Activated CD4-positive, CD25-positive, alpha-beta regulatory T cell treated with anti-CD3 and anti-CD28 coated beads, Interleukin-2, amount 50 U/mL, for 16 hours (primary cell): Measurements from ENCODE around the gene DHX57.
"Not testable (repeated sequence)": the region's sequence is repeated elsewhere in the genome, so short reads cannot be mapped to it uniquely, and the experiment has no call there.

ENCODE experiments used
- DNase-seq: peaks from one replicate; pipeline ENCODE4 v3.0.0-alpha.2; 2020; ENCODE audit warnings: low read depth, low spot score

Gene DHX57

DNA sequence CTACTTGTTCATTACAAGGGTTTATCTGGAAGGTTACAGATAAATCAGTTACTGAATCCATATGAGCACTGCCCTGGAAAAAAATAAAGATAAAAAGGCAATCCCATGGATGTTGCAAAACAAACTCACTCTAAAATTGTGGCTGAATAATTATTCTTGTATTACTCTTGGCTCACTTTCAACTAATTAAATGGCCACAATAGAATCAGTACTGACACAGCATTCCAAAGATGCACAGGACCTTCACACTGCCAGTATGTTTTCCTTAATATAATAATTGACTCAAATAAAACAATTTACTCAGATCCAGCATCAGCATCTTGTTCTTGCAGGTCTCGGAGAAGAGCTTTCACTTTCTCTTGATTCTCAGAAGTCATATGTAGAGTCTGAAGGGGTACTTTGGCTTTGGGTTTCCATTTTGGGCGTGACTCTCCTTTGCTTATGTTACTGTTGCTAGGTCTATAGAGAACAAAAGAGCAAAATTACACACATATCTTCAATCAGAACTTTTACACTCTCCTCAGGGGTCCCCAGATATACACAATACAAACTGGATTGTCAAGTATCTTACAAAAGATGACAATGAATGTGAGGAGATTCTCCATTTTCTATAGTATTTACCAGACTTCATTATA is 12.6 kb downstream of the DHX57 start:
- DNase-seq, result no peak

DNA sequence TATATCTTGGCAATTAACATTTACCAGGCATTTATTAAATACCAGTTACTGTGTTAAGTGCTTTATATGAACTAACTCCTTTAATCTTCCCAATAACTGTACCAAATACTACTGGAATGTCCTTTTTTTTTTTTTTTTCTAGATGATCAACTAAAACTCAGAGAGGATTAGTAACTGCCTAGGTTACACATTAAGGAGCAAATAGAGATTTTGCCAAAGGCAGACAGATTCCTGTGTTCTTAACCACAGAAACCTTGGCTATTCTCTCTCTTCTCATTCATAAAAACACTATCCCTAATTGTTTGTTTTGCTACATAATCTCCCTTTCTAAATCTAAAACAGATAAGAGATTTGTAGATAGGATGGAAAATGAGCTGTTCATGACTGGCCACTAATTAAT is 13.3 kb downstream of the DHX57 start:
- no peak for DNase-seq

DNA sequence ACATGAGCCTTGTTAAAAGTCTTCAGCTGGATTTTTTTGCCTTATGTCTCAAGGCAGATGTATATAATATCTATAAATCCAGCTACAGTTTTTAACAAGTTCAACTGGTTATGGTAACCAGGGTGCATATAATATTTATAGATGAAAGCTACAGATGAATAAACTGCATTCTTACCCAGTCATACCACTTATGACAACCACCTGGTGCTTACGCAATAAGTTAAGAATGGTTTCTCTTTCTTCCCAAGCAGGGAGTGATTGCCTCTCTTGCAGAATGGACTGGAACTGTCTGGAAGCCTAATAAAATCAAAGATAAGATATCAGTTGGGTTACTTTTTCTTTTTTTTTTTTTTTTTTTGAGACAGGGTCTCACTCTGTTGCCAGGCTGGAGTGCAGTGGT is 19.6 kb downstream of the DHX57 start:
- no peak for DNase-seq

DNA sequence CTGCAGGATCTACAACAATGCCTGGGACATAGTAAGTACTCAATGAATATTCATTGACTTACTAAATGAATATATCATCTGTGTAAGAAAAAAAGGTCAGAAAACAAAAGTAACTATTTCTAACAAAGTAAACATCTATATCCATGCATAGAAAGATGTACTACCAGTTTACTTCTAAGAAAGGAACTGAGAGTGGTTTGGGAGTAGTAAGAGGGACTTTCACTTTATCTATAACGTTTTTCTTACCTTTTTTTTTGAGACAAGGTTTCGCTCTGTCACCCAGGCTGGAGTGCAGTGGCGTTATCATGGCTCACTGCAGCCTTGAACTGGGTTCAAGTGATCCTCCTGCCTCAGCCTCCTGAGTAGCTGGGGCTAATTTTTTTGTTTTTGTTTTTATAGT is 25.7 kb downstream of the DHX57 start:
- no peak for DNase-seq

DNA sequence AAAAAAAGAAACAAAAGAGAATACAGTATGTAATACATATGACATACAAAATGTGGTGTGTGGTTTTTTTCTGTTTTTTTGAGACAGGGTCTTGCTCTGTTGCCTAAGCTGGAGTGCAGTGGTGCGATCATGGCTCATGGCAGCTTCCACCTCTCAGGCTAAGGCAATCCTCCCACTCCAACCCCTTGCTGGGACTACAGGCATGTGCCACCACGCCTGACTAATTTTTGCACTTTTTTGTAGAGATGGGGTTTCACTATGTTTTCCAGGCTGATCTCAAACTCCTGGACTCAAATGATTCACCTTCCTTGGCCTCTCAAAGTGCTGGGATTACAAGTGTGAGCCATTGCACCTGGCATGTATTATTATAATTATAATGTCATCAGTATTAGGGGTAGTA is 38.9 kb downstream of the DHX57 start:
- DNase-seq, result no peak

DNA sequence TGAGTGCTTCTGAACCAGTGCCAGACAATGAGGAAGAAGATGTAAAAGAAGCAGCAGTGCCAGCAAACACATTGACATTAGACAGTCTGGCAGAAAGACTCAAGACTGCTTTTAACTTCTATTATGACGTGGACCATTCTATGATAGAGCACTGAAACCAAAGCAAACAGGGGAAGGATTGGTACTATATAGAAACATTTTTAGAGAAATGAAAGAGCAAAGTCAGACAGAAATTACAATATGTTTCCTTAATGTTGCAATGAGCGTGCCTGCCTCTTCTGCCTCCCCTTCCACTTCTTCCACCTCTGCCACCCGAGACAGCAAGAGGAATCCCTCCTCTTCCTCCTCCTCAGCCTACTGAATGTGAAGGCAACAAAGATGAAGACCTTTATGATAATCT is 39.7 kb downstream of the DHX57 start:
- no peak for DNase-seq

DNA sequence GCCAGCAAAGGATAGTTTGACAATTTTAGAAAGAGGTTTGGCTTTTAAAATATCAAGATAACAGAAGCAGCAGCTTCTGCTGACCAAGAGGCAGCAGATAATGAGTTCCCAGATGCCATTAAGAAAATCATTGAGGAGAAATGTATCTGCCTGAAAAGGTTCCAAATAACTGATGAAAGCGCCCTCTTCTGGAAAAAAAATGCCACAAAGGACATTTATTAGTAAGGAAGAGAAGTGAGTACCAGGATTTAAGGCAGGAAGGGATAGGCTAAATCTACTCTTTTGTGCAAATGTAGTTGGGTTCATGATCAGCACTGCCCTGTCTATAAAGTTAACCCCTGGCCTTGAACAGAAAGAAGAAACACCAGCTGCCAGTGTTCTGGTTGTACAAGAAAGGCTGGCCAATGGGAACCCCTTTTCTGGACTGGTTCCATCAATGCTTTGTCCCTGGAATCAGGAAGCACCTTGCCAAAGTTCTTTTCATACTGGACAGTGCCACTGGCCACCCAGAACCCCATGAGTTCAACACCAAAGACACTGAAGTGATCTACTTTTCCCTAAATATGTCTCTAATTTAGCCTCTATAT is 40.6 kb downstream of the DHX57 start:
- no peak for DNase-seq

DNA sequence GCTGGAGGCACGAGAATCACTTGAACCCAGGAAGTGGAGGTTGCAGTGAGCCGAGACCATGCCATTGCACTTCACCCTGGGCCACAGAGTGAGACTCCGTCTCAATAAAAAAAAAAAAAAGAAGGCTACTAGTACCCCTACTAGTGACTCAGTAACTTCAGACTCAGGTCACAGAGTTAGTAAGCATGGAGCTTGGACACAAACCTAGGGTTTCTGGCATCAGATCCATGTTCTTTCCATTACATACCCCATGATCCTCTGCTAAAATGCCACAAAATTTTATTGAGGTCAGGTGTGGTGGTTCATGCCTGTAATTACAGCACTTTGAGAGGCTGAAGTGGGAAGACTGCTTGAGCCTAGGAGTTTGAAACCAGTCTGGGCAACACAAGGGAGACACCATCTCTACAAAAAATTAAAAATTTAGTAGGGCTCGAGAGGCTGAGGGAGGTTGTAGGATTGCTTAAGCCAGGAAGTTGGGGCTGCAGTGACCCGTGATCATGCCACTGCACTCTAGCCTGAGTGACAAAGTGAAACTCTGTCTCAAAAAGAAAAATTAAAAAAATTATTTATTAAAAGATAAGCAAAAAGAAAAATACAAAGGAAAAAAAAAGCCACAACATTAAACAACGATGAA is 45.1 kb downstream of the DHX57 start:
- DNase-seq, result no peak

DNA sequence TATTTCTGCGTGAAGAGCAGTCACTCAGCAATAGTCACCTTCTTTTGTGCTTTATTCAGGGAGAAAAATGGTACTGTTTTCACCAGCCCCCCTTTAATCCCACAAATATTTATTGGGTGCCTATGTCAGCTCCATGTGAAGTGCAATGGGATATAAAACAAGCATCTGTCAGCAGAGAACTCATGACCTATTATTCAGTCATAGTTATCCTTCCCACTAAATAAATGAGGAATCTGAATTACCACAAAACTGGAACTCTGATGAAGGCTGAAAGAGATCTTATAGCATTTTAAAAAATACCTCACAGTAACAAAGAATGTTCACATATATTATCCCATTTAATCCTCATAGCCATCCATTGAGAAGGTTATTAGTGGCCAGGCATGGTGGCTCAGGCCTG is 45.8 kb downstream of the DHX57 start:
- no peak for DNase-seq

DNA sequence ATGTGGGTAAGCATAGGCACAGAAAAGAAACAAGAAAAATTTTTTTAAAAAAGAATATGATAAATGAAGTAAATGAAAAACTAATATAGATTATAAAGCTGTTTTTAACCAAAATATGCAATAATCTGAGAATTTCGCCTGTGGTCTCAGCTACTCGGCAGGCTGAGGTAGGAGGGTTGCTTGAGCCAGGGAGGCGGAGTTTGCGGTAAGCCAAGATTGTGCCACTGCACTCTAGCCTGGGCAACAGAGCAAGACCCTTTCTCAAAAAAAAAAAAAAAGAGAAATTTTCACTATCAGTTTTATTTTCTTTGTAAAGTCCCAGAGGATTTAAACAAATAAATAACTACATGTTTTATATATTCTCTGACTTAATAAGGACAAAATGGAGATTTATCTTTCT is 47.3 kb downstream of the DHX57 start:
- DNase-seq, result no peak

DNA sequence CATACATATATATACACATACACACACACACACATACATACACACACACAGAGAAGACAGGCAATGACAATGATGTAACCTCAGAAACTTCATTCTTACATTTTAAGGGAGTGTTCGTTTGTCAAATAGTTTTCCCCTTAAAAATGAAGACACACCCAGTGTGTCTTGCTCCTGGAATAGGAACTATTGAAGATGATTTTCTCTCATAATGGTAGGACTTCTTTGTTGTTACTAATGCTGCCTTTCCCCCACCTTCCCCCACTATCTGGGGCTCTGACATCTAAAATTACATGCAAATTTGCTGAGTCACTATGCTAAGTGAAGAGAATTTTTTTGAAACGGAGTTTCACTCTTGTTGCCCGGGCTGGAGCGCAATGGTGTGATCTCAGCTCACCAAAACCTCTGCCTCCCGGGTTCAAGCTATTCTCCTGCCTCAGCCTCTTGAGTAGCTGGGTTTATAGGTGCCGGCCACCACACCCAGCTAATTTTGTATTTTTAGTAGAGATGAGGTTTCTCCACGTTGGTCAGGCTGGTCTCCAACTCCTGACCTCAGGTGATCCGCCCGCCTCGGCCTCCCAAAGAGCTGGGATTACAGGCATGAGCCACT is 48.1 kb downstream of the DHX57 start:
- DNase-seq, result not testable (repeated sequence)

DNA sequence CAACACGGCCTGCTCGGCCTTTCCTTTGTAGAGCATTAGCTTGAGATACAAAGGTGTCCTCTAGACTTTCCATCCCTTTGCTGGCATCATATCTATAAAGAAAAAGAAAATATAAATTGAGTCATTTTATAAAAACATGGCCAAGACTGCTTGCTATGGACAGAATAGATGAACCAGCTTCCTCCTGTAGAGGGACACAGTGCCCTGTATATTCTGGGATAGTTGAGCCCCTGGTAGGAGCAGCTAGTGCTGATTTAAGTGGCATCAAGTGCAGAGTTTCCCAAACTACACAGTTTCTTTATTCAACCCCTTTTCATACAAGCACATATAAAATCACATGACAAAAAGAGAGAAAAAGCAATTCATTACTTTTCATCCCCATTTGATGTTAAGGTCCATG is 49.8 kb downstream of the DHX57 start:
- no peak for DNase-seq

DNA sequence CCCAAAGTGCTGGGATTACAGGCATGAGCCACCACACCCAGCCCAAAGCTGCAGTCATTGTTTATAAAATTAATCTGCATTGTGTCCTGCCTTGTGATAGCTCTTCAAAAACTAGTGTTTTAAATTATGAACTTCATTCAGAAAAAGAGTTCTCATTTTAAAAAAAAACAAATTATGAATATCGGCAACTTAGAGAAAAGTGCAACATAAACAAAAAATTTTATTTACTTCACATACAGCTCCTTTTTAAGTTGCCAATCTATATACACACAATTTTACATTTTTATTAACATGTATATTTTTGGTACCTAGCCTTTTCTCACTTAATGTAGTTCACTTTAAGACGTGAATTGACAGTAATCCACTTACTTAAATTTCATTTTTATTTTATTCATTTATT is 50.8 kb downstream of the DHX57 start:
- no peak for DNase-seq

DNA sequence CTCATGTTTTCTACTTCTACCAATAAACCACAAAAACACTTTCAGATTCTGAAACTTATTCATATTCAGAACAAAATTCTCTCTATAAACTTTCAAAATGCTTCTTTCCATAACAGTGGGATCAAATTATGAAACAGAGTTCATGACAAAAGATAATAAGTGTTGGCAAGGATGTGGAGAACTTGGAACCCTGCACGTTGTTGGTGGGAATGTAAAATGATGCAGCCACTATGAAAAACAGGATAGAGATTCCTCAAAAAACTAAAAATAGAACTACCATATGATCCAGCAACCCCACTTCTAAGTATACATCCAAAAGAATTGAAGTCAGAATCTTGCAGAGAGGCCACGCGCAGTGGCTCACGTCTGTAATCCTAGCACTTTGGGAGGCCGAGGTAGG is 52.3 kb downstream of the DHX57 start:
- DNase-seq, result no peak

DNA sequence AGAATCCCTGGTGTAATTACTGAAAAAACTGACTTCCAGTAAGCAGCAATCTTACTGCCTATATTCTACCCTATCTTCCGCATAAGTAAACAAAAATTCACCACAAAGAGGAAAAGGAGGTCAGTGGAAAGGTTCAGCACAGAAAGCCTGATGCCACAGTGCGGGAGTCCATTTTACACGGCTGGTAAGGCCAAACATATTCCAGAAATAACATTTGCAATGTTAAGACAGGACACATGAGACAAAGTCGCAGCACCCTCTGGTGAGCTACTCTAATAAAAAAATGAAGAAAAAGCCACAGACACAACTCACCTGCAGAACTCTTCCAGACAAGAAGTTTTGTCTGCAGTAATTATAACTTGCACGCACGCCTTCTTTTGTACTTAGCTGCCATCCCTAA is 57.2 kb downstream of the DHX57 start:
- DNase-seq, result no peak

DNA sequence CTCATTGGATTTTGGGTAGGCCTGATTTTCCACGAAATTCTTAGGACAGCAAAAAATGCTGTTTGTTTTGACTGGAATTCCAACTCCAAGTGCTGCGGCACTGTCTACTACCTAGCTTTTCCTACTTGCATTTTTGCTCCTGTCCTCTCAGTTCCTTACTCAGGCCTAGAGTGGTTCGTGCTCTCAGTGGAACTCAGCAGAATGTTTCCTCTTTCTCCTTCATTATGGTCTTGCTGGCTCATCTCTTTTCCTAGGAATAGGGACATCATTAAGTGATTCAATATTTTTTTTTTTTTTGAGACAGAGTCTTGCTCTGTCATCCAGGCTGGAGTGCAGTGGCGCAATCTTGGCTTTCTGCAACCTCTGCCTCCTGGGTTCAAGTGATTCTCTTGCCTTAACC is 59.8 kb downstream of the DHX57 start:
- DNase-seq, result no peak

DNA sequence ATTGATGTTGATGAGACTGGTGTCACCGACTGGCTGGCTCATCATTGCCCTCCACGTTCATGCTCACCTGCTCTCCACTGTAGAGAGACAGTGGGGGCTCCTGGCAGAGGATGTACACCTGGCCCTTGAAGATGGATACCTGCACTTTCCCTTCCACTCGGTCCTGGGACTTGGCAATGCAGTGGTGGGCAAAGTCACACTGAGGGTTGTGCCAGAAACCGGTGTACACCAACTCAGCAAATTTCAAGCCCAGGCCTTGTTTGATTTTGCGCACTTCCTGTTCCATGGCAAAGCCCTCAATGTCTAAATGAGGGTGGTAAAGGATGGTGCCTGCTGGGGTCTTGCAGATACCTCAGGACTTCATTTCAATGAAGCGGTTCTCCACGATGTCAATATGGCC is 65.2 kb downstream of the DHX57 start:
- no peak for DNase-seq

DNA sequence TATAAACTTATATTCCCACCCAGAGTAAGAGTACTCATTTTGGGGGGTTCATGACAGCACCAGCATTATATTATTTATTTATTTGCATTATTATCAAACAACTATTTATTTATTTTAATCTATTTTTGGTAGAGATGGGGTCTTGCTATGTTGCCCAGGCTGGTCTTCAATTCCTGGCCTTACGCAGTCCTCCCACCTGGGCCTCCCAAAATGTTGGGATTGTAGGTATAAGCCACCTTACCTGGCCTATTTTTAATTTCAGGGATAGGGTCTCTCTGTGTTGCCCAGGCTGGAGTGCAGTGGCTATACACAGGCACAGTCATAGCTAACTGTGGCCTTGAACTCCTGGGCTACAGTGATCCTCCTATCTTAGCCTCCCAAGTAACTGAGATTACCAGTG is 67.1 kb downstream of the DHX57 start:
- no peak for DNase-seq

DNA sequence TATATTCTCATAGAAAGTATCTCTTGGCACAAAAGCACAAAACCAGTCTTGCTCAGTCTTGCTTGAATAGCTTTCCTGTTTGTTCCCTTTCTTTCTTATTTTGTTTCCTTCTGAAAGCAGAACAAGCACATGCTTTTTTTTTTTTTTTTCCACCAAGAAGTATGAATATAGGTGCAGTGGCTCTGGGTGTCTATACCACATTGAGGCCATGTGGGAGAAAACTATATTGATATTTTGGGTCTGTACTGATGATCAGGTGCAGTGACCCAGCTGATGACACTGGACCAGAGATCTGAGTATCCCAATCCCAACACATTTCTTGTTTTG is 69.0 kb downstream of the DHX57 start:
- no peak for DNase-seq

DNA sequence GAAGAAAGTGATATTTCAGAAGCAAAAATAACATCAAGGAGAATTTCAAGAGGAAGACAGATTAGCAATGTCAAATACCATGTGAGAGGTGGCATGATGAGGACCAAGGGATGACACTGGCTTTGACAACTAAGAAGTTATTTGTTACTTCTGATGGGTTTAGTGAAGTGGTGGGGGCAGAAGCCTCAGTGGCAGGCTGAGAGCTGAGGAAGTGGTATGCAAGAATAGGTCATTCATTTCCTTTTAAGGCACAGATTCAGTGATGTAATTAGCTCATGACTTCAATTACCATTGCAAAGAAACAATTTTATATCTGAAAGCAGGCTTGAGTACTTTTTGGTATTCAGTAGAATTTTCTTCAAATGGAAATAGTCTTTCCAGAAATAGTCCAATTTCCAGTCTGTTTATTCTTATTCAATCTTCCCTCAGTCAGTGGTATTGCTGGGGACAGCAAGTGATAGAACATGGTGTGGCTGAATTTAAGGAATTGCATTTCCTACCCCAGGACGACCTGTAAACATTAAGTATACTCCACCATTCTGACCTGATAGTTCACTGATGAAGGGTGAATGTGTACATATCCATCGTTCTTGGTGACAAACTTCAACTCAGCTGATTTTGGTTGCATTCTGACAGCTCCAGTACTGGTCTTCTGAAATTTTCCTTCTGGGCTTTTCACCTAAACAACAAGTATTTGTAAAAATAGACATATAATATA is 69.6 kb downstream of the DHX57 start:
- DNase-seq, result no peak

DNA sequence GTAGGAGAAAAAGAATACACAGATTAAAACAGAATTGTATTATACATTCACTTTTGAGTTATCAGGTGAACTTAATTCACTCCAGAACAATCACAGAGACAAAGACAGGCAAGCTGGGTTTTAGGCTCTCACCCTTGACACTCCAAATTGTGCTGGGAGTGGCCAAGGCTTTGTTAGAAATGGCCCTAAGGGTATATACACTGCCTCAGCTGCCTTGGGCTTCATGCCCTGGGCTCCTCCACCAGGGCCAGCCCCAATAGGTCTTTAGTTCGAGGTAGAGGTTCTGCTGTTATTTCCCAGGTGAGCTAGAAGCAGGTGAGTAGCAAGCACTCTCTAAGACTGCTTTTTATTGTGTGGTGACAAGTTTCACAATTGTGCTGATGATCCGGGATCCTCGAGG is 77.8 kb downstream of the DHX57 start:
- no peak for DNase-seq

DNA sequence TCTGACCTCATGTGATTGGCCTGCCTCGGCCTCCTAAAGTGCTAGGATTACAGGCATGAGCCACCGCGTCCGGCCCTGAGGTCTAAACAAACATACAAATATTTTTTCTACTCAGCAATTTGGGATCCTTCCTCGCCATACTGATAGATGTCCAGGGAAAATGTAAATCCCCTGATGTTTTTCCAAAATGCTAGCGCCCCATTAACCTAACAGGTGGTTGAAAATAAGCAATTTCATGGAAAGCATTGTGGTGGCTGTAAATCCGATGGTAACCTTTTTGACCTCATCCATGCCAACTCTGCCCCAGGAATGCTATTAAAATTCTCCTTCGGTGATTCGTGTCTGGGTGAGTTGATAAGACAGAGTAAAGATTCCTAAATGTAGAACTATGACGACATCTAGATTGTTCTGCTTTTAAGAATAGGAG is 78.5 kb downstream of the DHX57 start:
- DNase-seq, result no peak

DNA sequence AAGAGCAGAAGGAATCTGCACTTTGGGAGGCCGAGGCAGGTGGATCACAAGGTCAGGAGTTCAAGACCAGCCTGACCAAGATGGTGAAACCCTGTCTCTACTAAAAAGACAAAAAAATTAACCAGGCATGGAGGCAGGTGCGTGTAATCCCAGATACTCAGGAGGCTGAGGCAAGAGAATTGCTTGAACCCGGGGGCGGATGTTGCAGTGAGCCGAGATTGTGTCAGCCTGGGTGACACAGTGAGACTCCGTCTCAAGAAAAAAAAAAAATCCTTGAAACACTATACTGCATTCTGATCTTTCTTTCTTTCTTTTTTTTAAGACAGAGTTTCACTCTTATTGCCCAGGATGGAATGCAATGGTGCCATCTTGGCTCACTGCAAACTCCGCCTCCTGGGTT is 80.7 kb downstream of the DHX57 start:
- DNase-seq, result not testable (repeated sequence)
